H1 (cell line): ENCODE results near the gene SSX4B. TPM values are rescaled to one million over a fixed set of nuclear protein-coding genes. Genes with fewer than 3 reads are reported as not detected.

ENCODE experiments used
- CTCF ChIA-PET: fragments of 300-600 bp; sonication (Branson Sonifier 250); formaldehyde crosslinking; loops from one replicate; lab custom pipeline; 2021; ENCODE audit not compliant: partially characterized antibody; lab: Charles Lee
- POLR2A ChIA-PET: fragments of 300-600 bp; sonication (Branson Sonifier 250); formaldehyde crosslinking; loops from one replicate; lab custom pipeline; 2021; ENCODE audit warnings: inconsistent platforms; ENCODE audit not compliant: partially characterized antibody; lab: Charles Lee
- DNase-seq, 2 experiments: peaks; one replicate each; pipeline versions ENCODE4 v3.0.0 to v3.0.0-alpha.2; 2010 to 2022; ENCODE audit warnings: low spot score in 2 of 2, low read depth in 1 of 2, mixed read lengths in 1 of 2
- FAIRE-seq: peaks from 2 replicates; lab custom pipeline; 2011; peaks lifted over from hg19 to GRCh38; lab: Jason Lieb, UNC
- H2AFZ ChIP-seq: 2 replicates; pipeline ENCODE4 v1.8.1; 2012; ENCODE audit warnings: low read length, inconsistent platforms
- H2AK5ac ChIP-seq: 2 replicates; pipeline ENCODE4 v1.6.1; 2013; ENCODE audit warnings: low read depth, low read length
- H2BK120ac ChIP-seq: replicated peaks from 2 replicates; pipeline ENCODE3; 2013; ENCODE audit warnings: low read depth, low read length, inconsistent platforms
- H2BK12ac ChIP-seq: 2 replicates; pipeline ENCODE4 v1.6.1; 2013; ENCODE audit warnings: low read depth, low read length
- H2BK15ac ChIP-seq: 2 replicates; pipeline ENCODE4 v1.6.1; 2013; ENCODE audit warnings: low read length
- H2BK20ac ChIP-seq: 2 replicates; pipeline ENCODE4 v1.6.1; 2013; ENCODE audit warnings: low read length
- H2BK5ac ChIP-seq: 2 replicates; pipeline ENCODE4 v1.6.1; 2013; ENCODE audit warnings: low read depth, low read length
- H3K14ac ChIP-seq: 2 replicates; pipeline ENCODE4 v1.6.1; 2013; ENCODE audit warnings: inconsistent platforms; ENCODE audit not compliant: insufficient read length
- H3K18ac ChIP-seq: 2 replicates; pipeline ENCODE4 v1.6.1; 2013; ENCODE audit warnings: low read length; ENCODE audit errors: extremely low read depth
- H3K23ac ChIP-seq: 2 replicates; pipeline ENCODE4 v1.6.1; 2013; ENCODE audit warnings: inconsistent platforms; ENCODE audit not compliant: insufficient read length
- H3K23me2 ChIP-seq: 2 replicates; pipeline ENCODE4 v1.6.1; 2013; ENCODE audit warnings: low read depth, low read length
- H3K27ac ChIP-seq: 2 replicates; pipeline ENCODE4 v1.6.1; 2011; ENCODE audit warnings: low read depth, low read length, inconsistent platforms
- H3K27me3 ChIP-seq, 4 experiments: replicated peaks in 1 of 4; 1 replicate in 1 of 4; 2 replicates in 3 of 4; pipeline versions ENCODE4 v1.6.1 to v1.8.1; 2011 to 2013; ENCODE audit warnings: low read length in 3 of 4, mild to moderate bottlenecking in 3 of 4, inconsistent platforms in 2 of 4, mixed read lengths in 2 of 4, moderate library complexity in 1 of 4; ENCODE audit not compliant: control insufficient read depth in 3 of 4, insufficient read depth in 3 of 4; ENCODE audit errors: extremely low read depth in 1 of 4
- H3K36me3 ChIP-seq, 4 experiments: 2 replicates each; pipeline versions ENCODE4 v1.6.1 to v1.8.1; 2011 to 2013; ENCODE audit warnings: mild to moderate bottlenecking in 4 of 4, low read length in 3 of 4, moderate library complexity in 2 of 4, control low read depth in 1 of 4, inconsistent platforms in 1 of 4; ENCODE audit not compliant: insufficient read depth in 4 of 4, control insufficient read depth in 2 of 4
- H3K4ac ChIP-seq: replicated peaks from 2 replicates; pipeline ENCODE3; 2013; ENCODE audit warnings: low read length, low read depth, mixed read lengths, inconsistent platforms; ENCODE audit not compliant: insufficient read length
- H3K4me1 ChIP-seq, 4 experiments: replicated peaks in 1 of 4; 1 replicate in 1 of 4; 2 replicates in 3 of 4; pipeline versions ENCODE4 v1.6.1 to v1.8.1; 2011 to 2013; ENCODE audit warnings: low read length in 3 of 4, inconsistent platforms in 2 of 4, mixed read lengths in 1 of 4; ENCODE audit not compliant: insufficient read depth in 4 of 4, control insufficient read depth in 3 of 4
- H3K4me2 ChIP-seq, 2 experiments: 2 replicates each; pipeline versions ENCODE4 v1.6.1 to v1.8.1; 2011 to 2013; ENCODE audit warnings: low read depth in 2 of 2, low read length in 2 of 2, control low read depth in 1 of 2, inconsistent platforms in 1 of 2, mild to moderate bottlenecking in 1 of 2; ENCODE audit not compliant: insufficient read depth in 1 of 2
- H3K4me3 ChIP-seq, 4 experiments: fragments of 200-600, 300-600 bp in 1 of 4; sonication (generic), shearing (Covaris generic), sonication (Bioruptor Twin) in 1 of 4; 2 replicates each; pipeline versions ENCODE4 v1.5.1 to v1.8.1; 2011 to 2016; ENCODE audit warnings: low read length in 4 of 4, low read depth in 3 of 4, control low read depth in 2 of 4, inconsistent platforms in 2 of 4, mild to moderate bottlenecking in 2 of 4, mixed read lengths in 1 of 4, moderate library complexity in 1 of 4; ENCODE audit not compliant: insufficient read depth in 2 of 4; ENCODE audit errors: extremely low read depth in 1 of 4
- H3K56ac ChIP-seq: replicated peaks from 2 replicates; pipeline ENCODE3; 2013; ENCODE audit warnings: low read depth, mild to moderate bottlenecking, mixed read lengths, low read length, inconsistent platforms; ENCODE audit not compliant: insufficient read length
- H3K79me1 ChIP-seq: 2 replicates; pipeline ENCODE4 v1.6.1; 2013; ENCODE audit warnings: low read depth, low read length, control low read depth
- H3K79me2 ChIP-seq, 2 experiments: 2 replicates each; pipeline versions ENCODE4 v1.6.1 to v1.8.1; 2012 to 2013; ENCODE audit warnings: low read length in 2 of 2, mild to moderate bottlenecking in 2 of 2, inconsistent platforms in 1 of 2; ENCODE audit not compliant: insufficient read depth in 2 of 2, control insufficient read depth in 1 of 2
- H3K9ac ChIP-seq, 4 experiments: replicated peaks in 1 of 4; 1 replicate in 1 of 4; 2 replicates in 3 of 4; pipeline versions ENCODE4 v1.6.1 to v1.8.1; 2011 to 2013; ENCODE audit warnings: low read depth in 3 of 4, low read length in 3 of 4, control low read depth in 2 of 4, mild to moderate bottlenecking in 2 of 4, moderate library complexity in 2 of 4, inconsistent platforms in 1 of 4; ENCODE audit errors: extremely low read depth in 1 of 4
- H3K9me3 ChIP-seq, 2 experiments: 2 replicates each; pipeline versions ENCODE4 v1.6.1 to v1.8.1; 2012 to 2013; ENCODE audit warnings: mild to moderate bottlenecking in 2 of 2, moderate library complexity in 2 of 2, control low read depth in 1 of 2, inconsistent platforms in 1 of 2, low read depth in 1 of 2, low read length in 1 of 2, mixed read lengths in 1 of 2; ENCODE audit not compliant: insufficient read depth in 2 of 2
- H4K20me1 ChIP-seq, 2 experiments: replicated peaks in 1 of 2; 2 replicates each; pipeline versions ENCODE3 to v1.8.1; 2011 to 2013; ENCODE audit warnings: inconsistent platforms in 2 of 2, low read length in 2 of 2, mild to moderate bottlenecking in 1 of 2; ENCODE audit not compliant: insufficient read depth in 2 of 2, control insufficient read depth in 1 of 2
- H4K5ac ChIP-seq: 2 replicates; pipeline ENCODE4 v1.6.1; 2013; ENCODE audit warnings: low read length, low read depth, mixed read lengths, inconsistent platforms; ENCODE audit not compliant: insufficient read length
- H4K8ac ChIP-seq: 2 replicates; pipeline ENCODE4 v1.8.0; 2013; ENCODE audit warnings: mild to moderate bottlenecking, moderate library complexity, low read length, inconsistent platforms; ENCODE audit not compliant: insufficient read depth; ENCODE audit errors: extremely low read depth
- H4K91ac ChIP-seq: replicated peaks from 2 replicates; pipeline ENCODE3; 2013; ENCODE audit warnings: low read length, mixed read lengths, inconsistent platforms; ENCODE audit not compliant: insufficient read length
- CEBPB ChIP-seq: IDR thresholded peaks from 2 replicates; pipeline ENCODE4 v1.6.1; 2012; ENCODE audit warnings: low read depth, low read length
- HDAC6 ChIP-seq: IDR thresholded peaks from one replicate; pipeline ENCODE4 v1.7.1; 2012; ENCODE audit warnings: low read depth, mild to moderate bottlenecking, inconsistent platforms, low read length, moderate library complexity
- JUND ChIP-seq: IDR thresholded peaks from 2 replicates; pipeline ENCODE4 v1.6.1; 2011; ENCODE audit warnings: mild to moderate bottlenecking, improper control_type of control experiment, low read length
- KDM5A ChIP-seq: fragments of 200-600 bp; IDR thresholded peaks from 2 replicates; pipeline ENCODE4 v1.7.1; 2012; ENCODE audit warnings: mild to moderate bottlenecking, low read length, inconsistent platforms, mixed read lengths
- SIN3A ChIP-seq, 2 experiments: IDR thresholded peaks in 1 of 2; conservative IDR thresholded peaks in 1 of 2; 2 replicates each; pipeline ENCODE4 v1.6.1; 2011 to 2012; ENCODE audit warnings: low read length in 2 of 2, improper control_type of control experiment in 1 of 2, low read depth in 1 of 2, mild to moderate bottlenecking in 1 of 2
- SIX5 ChIP-seq: IDR thresholded peaks from 2 replicates; pipeline ENCODE4 v1.6.1; 2011; ENCODE audit warnings: mild to moderate bottlenecking, low read depth, low read length
- TEAD4 ChIP-seq: IDR thresholded peaks from 2 replicates; pipeline ENCODE4 v1.6.1; 2012; ENCODE audit warnings: low read depth, low read length, inconsistent platforms, mixed read lengths
- WGBS, 2 experiments: shearing (Covaris generic) in 1 of 2; methylation state at CpG; one replicate each; pipeline versions ENCODE4 v1.1.6 to v1.1.7; 2013 to 2015; ENCODE audit warnings: low lambda C conversion rate in 2 of 2, mixed read lengths in 2 of 2, inconsistent platforms in 1 of 2, low coverage in 1 of 2, missing lambda C conversion rate in 1 of 2; ENCODE audit not compliant: insufficient replicate concordance in 2 of 2, insufficient coverage in 1 of 2, insufficient read length in 1 of 2; ENCODE audit errors: extremely low coverage in 1 of 2, missing lambda C conversion rate in 1 of 2; 5-methylcytosine and 5-hydroxymethylcytosine counted together
- polyA plus RNA-seq, 7 experiments: library from polyadenylated mRNA; depleted of rRNA in 3 of 7; stranded (reverse) in 5 of 7; unstranded in 2 of 7; fragments of >200 nt in 5 of 7; fragments of 200-250 nt in 2 of 7; gene quantifications; 1 replicate in 5 of 7; 2 replicates in 1 of 7; 4 replicates in 1 of 7; pipeline versions ENCODE4 v1.2.1 to v1.2.3, GENCODE V29; 2011 to 2013; ENCODE audit warnings: missing spikeins in 2 of 7, mixed read lengths in 2 of 7
- total RNA-seq: library from RNA; stranded (reverse); fragmentation: NEBNext Ultra II Directional; extraction: Animal tissue kit (Norgen Biotek cat#: 25700); gene quantifications from 2 replicates; pipeline ENCODE4 v1.2.1, GENCODE V29; 2021

The SSX4B gene
- total and polyA plus RNA-seq, 2 of the 8 experiments (the other 6 are each of a cell fraction or from before 2014, with no cell fraction given), result 0.26 to 0.32 TPM

GRCh38 chrX:48459483-48459882 lies 47.7 kb upstream of the SSX4B start:
- Histone ChIP-seq H3K23ac (no peak overlapping the region), H3K14ac (no peak overlapping the region)
- WGBS, 2 experiments, result 96% methylated on average over 4 of the region's 6 CpGs; no CpG with 5 or more reads in 1 of the 2 experiments

More at GRCh38 chrX:48459483-48459882, 47.7 kb upstream of the SSX4B start:
- no peak overlapping the region for H2BK120ac ChIP-seq
- H3K27ac ChIP-seq, result no peak overlapping the region
- H3K4me2 ChIP-seq, result no peak overlapping the region
- no peak for TF ChIP-seq SIN3A (conservative IDR thresholded peaks at IDR 0.05 in 1 of 2, IDR thresholded peaks at IDR 0.05 in 1 of 2; ENCODE audit: low read depth in 1 of 2, low read length in 2 of 2)
- TF ChIP-seq KDM5A, result no peak
- no peak for TF ChIP-seq HDAC6
- no peak for TF ChIP-seq CEBPB
- no peak for TF ChIP-seq JUND
- no peak for TF ChIP-seq SIX5
- no peak for TF ChIP-seq TEAD4
- TF ChIP-seq, all 59 proteins: peak for 0
- Histone ChIP-seq H2AFZ (no peak overlapping the region), H2AK5ac (no peak overlapping the region), H3K4me3 (no peak overlapping the region), H3K79me2 (no peaks in the 10 kb centered on the region), H4K91ac (no peak overlapping the region), H4K20me1 (peaks cover 0 to 1% of the 10 kb centered on the region in 2 experiments), H4K5ac (no peak overlapping the region), H3K4ac (no peak overlapping the region), H4K8ac (no peak overlapping the region), H2BK20ac (no peak overlapping the region), H3K23me2 (no peaks in the 10 kb centered on the region), H3K9me3 (no peaks in the 10 kb centered on the region), H3K18ac (no peak overlapping the region), H3K56ac (no peak overlapping the region), H2BK15ac (no peak overlapping the region), H2BK5ac (no peak overlapping the region), H3K4me1 (no peaks in the 10 kb centered on the region), H3K9ac (no peak overlapping the region), H3K36me3 (peaks cover 0 to 13% (median 3%) of the 10 kb centered on the region in 4 experiments; a peak in 5 of 8 replicates), H3K27me3 (no peaks in the 10 kb centered on the region), H2BK12ac (no peak overlapping the region), H3K79me1 (no peaks in the 10 kb centered on the region)
- DNase-seq (no peak), FAIRE-seq (no peak)
- CTCF ChIA-PET, result no interaction called here
- POLR2A ChIA-PET, result interaction anchor here (1.1 kb wide), 1 partner anchor 115 kb away, joined by 3 read pairs; the partner anchor contains the start of gene RBM3
